ENCODE results near the gene PACSIN1.

DNA sequence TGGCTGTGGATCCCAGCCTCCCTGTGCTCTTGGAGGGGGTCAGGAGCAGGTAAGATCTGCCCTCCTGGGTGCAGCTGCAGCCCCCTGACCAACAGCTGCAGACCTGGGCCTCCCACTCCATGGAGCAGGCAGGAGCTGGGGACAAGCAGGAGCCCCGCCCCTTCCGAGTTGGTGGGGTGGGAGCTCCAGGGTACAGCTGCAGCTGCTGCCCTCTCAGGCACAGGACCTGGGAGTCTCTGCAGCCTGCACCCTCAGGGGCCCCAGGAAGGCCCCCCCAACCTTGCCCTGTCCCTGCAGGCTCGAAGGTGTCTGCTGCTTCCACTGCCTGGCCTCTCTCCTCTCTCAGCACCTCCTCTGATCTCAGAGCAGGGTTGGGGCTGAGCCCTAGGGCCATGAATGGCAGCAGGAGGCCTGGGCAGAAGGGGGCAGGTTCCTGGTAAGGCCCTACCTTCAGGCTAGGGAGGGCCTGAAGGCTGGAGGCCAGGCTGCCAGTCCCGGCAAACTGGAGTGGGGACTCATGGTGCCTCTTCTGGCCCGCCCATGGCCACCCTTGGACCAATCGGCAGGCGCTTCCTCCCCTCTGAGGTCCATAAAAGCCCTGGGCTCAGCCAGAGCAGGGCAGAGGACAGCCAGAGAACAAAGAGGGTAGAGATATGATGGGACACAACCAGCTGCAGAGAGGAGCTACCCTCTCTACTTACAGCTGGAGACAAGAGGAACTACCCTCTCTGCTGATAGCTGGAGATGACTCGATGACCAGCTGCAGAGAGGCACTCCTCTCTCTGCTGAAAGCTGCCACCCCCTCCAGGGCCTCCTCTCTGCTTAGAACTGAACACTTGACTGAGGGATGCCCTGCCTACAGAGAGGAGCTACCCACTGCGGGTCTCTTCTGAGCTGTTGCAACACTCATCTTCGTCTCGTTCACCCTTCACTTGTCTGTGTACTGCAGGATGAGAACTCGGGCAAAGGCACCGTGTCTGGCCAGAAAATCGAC lies 7.8 kb upstream of the PACSIN1 start:
- TF ChIP-seq PATZ1 (CRISPR knock-in tag; IDR thresholded peaks at IDR 0.05; ENCODE audit: borderline replicate concordance) (no peak), ZFP3 (CRISPR knock-in tag; IDR thresholded peaks at IDR 0.05) (no peak), TOX (CRISPR knock-in tag; IDR thresholded peaks at IDR 0.05; ENCODE audit: borderline replicate concordance) (no peak), CREB5 (CRISPR knock-in tag; IDR thresholded peaks at IDR 0.05; ENCODE audit: low read depth) (no peak), ZNF70 (CRISPR knock-in tag; IDR thresholded peaks at IDR 0.05) (no peak)

Data from SK-N-SH treated with all-trans-retinoic acid at 6 μM for 48 hours (cell line).